Measurements from ENCODE around the gene PLCB1.
"Not testable (repeated sequence)": the region's sequence is repeated elsewhere in the genome, so short reads cannot be mapped to it uniquely, and the experiment has no call there.

The PLCB1 gene

DNA sequence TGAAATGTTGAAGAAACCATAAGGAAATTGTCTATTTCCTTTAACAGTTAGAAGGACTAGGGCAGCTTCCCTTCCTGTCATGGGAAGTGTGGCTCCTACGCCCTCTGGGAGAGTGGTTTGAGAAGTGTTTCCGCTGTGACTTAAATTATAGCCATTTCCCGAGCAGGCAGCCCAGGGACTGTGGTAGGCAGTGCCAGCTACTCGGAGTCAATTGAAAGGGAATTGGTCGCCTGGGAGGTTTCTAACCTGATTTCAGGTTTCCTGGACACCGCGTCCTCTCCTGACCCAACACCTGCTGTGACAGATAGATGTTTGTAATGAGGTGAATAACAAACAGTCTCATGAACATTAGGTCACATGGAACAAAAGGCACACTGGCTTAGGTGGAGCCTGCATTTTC is 680.8 kb downstream of the PLCB1 start:
- 67 to 73% methylated on average over 7 of the region's 7 CpGs for WGBS, 2 experiments
- Histone ChIP-seq H3K36me3 (ENCODE audit: control insufficient read depth, insufficient read depth, low read length) (no peaks in the 10 kb centered on the region), H3K4me3 (ENCODE audit: insufficient read depth, low read depth, low read length) (no peak overlapping the region), H3K9me3 (ENCODE audit: control insufficient read depth, low read length) (no peaks in the 10 kb centered on the region), H3K4me1 (ENCODE audit: control insufficient read depth, insufficient read depth, low read length) (no peaks in the 10 kb centered on the region), H3K27ac (ENCODE audit: insufficient read depth, low read depth, low read length, poor library complexity, severe bottlenecking) (no peak overlapping the region), H3K27me3 (ENCODE audit: control insufficient read depth, insufficient read depth, low read length, poor library complexity, severe bottlenecking) (no peaks in the 10 kb centered on the region)

DNA sequence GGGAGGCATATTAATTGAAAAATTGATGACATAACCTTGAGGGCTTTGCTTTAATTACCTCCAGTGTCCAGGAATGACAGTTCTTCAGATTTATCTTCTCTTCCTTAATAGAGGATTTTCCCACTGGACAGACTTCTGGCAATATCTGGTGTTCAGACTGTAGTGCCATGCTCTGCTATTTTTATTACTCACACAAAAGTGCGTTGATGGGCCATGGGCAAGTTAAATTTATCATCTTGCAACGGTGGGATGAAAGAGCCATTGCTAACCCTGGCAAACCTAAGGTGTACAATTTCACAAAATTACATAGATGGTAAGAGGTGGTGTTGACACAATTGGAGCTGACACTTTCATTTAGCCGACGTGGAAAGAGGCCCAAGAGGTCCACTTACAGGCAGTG is 683.1 kb downstream of the PLCB1 start:
- Histone ChIP-seq H3K4me1 (ENCODE audit: control insufficient read depth, insufficient read depth, low read length) (no peaks in the 10 kb centered on the region), H3K27ac (ENCODE audit: insufficient read depth, low read depth, low read length, poor library complexity, severe bottlenecking) (no peak overlapping the region), H3K36me3 (ENCODE audit: control insufficient read depth, insufficient read depth, low read length) (no peaks in the 10 kb centered on the region), H3K4me3 (ENCODE audit: insufficient read depth, low read depth, low read length) (no peak overlapping the region), H3K9me3 (ENCODE audit: control insufficient read depth, low read length) (no peaks in the 10 kb centered on the region), H3K27me3 (ENCODE audit: control insufficient read depth, insufficient read depth, low read length, poor library complexity, severe bottlenecking) (no peaks in the 10 kb centered on the region)
- WGBS, 2 experiments, result 92 to 97% methylated on average over 4 of the region's 4 CpGs

GRCh38 chr20:8829256-8829655 is 697.2 kb downstream of the PLCB1 start:
- H3K27me3 ChIP-seq (ENCODE audit: control insufficient read depth, insufficient read depth, low read length, poor library complexity, severe bottlenecking), result no peaks in the 10 kb centered on the region
- H3K27ac ChIP-seq (ENCODE audit: insufficient read depth, low read depth, low read length, poor library complexity, severe bottlenecking), result no peak overlapping the region
- H3K4me3 ChIP-seq (ENCODE audit: insufficient read depth, low read depth, low read length), result no peak overlapping the region
- H3K9me3 ChIP-seq (ENCODE audit: control insufficient read depth, low read length), result no peaks in the 10 kb centered on the region
- 86% methylated on average over 5 of the region's 5 CpGs for WGBS, 2 experiments
- H3K36me3 ChIP-seq (ENCODE audit: control insufficient read depth, insufficient read depth, low read length), result no peaks in the 10 kb centered on the region
- no peaks in the 10 kb centered on the region for H3K4me1 ChIP-seq (ENCODE audit: control insufficient read depth, insufficient read depth, low read length)

DNA sequence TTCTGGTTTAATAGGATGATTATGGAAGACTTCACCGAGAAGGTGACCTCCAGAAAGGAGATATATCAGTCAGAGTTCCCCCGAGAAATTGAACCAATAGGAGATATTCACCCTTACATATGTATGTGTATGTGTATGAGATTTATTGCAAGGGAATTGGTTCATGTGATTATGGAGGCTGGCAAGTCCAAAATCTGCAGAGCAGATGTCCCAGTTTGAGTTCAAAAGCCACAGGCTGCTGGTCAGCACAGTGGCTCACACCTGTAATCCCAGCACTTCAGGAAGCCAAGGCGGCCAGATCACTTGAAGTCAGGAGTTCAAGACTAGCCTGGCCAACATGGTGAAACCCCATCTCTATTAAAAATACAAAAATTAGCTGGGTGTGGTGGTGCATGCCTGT is 702.2 kb downstream of the PLCB1 start:
- H3K4me1 ChIP-seq (ENCODE audit: control insufficient read depth, insufficient read depth, low read length); H3K9me3 ChIP-seq (ENCODE audit: control insufficient read depth, low read length); H3K27me3 ChIP-seq (ENCODE audit: control insufficient read depth, insufficient read depth, low read length, poor library complexity, severe bottlenecking); H3K36me3 ChIP-seq (ENCODE audit: control insufficient read depth, insufficient read depth, low read length); H3K4me3 ChIP-seq (ENCODE audit: insufficient read depth, low read depth, low read length); H3K27ac ChIP-seq (ENCODE audit: insufficient read depth, low read depth, low read length, poor library complexity, severe bottlenecking): not testable (repeated sequence)
- WGBS, 2 experiments, result 93 to 94% methylated on average over 3 of the region's 3 CpGs

DNA sequence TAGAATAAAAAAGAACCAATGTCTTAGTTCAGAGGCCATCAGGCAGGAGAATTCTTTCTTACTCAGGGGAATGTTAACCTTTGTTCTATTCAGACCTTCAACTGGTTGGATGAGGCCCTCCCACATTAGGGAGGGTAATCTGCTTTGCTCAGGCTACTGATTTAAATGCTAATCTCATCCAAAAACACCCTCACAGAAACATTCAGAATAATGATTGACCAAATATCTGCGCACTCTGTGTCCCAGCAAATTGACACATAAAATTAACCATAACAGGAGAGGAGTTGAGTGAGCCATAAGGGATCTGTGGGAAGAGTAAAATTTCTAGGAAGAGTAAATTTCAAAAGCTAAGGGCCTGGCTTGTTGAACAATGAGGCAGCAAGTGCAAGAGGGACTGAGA is 702.8 kb downstream of the PLCB1 start:
- 20 to 57% methylated on average over 1 of the region's 1 CpG for WGBS, 2 experiments
- Histone ChIP-seq H3K9me3 (ENCODE audit: control insufficient read depth, low read length) (no peaks in the 10 kb centered on the region), H3K4me3 (ENCODE audit: insufficient read depth, low read depth, low read length) (no peak overlapping the region), H3K36me3 (ENCODE audit: control insufficient read depth, insufficient read depth, low read length) (no peaks in the 10 kb centered on the region), H3K27ac (ENCODE audit: insufficient read depth, low read depth, low read length, poor library complexity, severe bottlenecking) (no peak overlapping the region), H3K27me3 (ENCODE audit: control insufficient read depth, insufficient read depth, low read length, poor library complexity, severe bottlenecking) (no peaks in the 10 kb centered on the region), H3K4me1 (ENCODE audit: control insufficient read depth, insufficient read depth, low read length) (no peaks in the 10 kb centered on the region)

- H3K4me1 ChIP-seq (ENCODE audit: control insufficient read depth, insufficient read depth, low read length), result no peaks in the 10 kb centered on the region
- H3K27me3 ChIP-seq (ENCODE audit: control insufficient read depth, insufficient read depth, low read length, poor library complexity, severe bottlenecking), result no peaks in the 10 kb centered on the region
- no peak overlapping the region for H3K27ac ChIP-seq (ENCODE audit: insufficient read depth, low read depth, low read length, poor library complexity, severe bottlenecking)
Observed at GRCh38 chr20:8837396-8837795, 705.3 kb downstream of the PLCB1 start.

DNA sequence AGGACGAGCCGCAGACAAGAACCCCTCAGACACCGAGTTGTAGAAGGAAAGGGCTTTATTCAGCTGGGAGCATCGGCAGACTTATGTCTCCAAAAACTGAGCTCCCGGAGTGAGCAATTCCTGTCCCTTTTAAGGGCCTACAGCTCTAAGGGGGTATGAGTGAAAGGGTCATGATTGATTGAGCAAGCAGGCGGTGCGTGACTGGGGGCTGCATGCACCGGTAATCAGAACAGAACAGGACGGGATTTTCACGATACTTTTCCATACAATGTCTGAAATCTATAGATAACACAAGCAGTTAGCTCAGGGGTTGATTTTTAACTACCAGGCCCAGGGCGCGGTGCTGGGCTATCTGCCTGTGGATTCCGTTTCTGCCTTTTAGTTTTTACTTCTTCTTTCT is 710.5 kb downstream of the PLCB1 start:
- peaks cover 4% of the 10 kb centered on the region for H3K9me3 ChIP-seq (ENCODE audit: control insufficient read depth, low read length)
- no peak overlapping the region for H3K27ac ChIP-seq (ENCODE audit: insufficient read depth, low read depth, low read length, poor library complexity, severe bottlenecking)
- no peak overlapping the region for H3K4me3 ChIP-seq (ENCODE audit: insufficient read depth, low read depth, low read length)
- H3K36me3 ChIP-seq (ENCODE audit: control insufficient read depth, insufficient read depth, low read length), result no peaks in the 10 kb centered on the region
- no peaks in the 10 kb centered on the region for H3K27me3 ChIP-seq (ENCODE audit: control insufficient read depth, insufficient read depth, low read length, poor library complexity, severe bottlenecking)
- WGBS, 2 experiments, result 92 to 94% methylated on average over 13 of the region's 13 CpGs
- H3K4me1 ChIP-seq (ENCODE audit: control insufficient read depth, insufficient read depth, low read length), result no peaks in the 10 kb centered on the region

More at GRCh38 chr20:8837396-8837795, 705.3 kb downstream of the PLCB1 start:
- Histone ChIP-seq H3K9me3 (ENCODE audit: control insufficient read depth, low read length) (no peaks in the 10 kb centered on the region), H3K36me3 (ENCODE audit: control insufficient read depth, insufficient read depth, low read length) (no peaks in the 10 kb centered on the region), H3K4me3 (ENCODE audit: insufficient read depth, low read depth, low read length) (no peak overlapping the region)

DNA sequence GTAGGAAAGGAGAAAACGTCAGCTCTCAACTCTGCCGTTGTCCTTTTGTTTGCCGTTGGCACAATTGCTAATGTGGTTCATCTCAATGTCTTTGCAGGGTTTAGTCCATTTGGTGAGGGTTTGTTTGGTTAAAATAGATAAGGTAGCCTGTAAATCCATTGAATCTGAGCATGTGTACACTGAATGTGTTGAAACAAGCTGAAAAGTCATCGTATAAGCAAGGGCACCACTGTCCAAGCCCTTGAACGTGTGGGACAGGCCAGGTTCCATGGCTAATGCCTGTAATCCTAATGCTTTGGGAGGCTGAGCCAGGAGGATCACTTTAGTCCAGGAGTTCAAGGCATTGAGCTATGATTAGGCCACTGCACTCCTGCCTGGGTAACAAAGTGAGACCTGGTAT is 712.1 kb downstream of the PLCB1 start:
- Histone ChIP-seq H3K9me3 (ENCODE audit: control insufficient read depth, low read length) (peaks cover 4% of the 10 kb centered on the region), H3K4me1 (ENCODE audit: control insufficient read depth, insufficient read depth, low read length) (no peaks in the 10 kb centered on the region), H3K4me3 (ENCODE audit: insufficient read depth, low read depth, low read length) (no peak overlapping the region), H3K27ac (ENCODE audit: insufficient read depth, low read depth, low read length, poor library complexity, severe bottlenecking) (no peak overlapping the region), H3K36me3 (ENCODE audit: control insufficient read depth, insufficient read depth, low read length) (no peaks in the 10 kb centered on the region), H3K27me3 (ENCODE audit: control insufficient read depth, insufficient read depth, low read length, poor library complexity, severe bottlenecking) (no peaks in the 10 kb centered on the region)
- WGBS, 2 experiments, result 95 to 96% methylated on average over 5 of the region's 5 CpGs

DNA sequence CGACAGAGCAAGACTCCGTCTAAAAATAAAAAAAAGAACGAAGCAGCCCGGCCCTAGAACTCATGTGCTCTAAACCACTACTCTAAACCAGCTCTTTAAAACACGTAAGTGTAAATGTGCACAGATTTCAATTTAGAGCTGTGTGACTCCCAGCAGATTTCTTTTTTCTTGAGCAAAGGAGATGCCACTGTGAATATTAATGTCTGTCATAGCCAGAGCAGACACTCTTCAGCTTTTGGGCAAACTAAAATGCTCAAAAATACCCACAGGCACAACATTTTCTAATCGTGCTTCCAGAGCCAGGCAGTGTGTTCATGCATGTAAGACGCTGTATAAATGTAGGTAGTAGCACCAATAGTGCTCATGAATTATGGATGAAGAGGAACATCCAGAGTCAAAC is 717.9 kb downstream of the PLCB1 start:
- WGBS, 2 experiments, result 96 to 97% methylated on average over 7 of the region's 7 CpGs
- Histone ChIP-seq H3K27me3 (ENCODE audit: control insufficient read depth, insufficient read depth, low read length, poor library complexity, severe bottlenecking) (no peaks in the 10 kb centered on the region), H3K36me3 (ENCODE audit: control insufficient read depth, insufficient read depth, low read length) (no peaks in the 10 kb centered on the region), H3K9me3 (ENCODE audit: control insufficient read depth, low read length) (no peaks in the 10 kb centered on the region), H3K4me3 (ENCODE audit: insufficient read depth, low read depth, low read length) (no peak overlapping the region), H3K27ac (ENCODE audit: insufficient read depth, low read depth, low read length, poor library complexity, severe bottlenecking) (no peak overlapping the region), H3K4me1 (ENCODE audit: control insufficient read depth, insufficient read depth, low read length) (peaks cover 13% of the 10 kb centered on the region)

DNA sequence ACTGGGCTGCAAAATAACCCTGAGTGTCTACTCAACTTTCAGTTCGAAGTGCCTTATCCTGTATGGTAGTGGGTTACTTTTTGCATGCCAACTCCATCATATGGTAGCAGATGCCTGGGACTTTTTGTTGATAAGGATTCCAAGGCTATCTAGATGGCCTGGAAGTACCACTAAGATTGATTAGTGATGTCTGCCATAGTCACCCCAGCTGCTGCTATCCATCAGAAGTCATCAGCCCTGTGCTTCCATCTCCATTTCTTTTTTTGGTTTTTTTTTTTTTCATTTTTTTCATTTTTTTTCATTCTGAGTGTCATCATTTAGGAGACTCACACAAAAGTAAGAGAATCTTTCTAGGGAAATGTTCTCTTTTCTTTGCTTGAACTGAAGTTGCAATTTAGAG is 719.4 kb downstream of the PLCB1 start:
- no peaks in the 10 kb centered on the region for H3K36me3 ChIP-seq (ENCODE audit: control insufficient read depth, insufficient read depth, low read length)
- no peak overlapping the region for H3K4me3 ChIP-seq (ENCODE audit: insufficient read depth, low read depth, low read length)
- no peaks in the 10 kb centered on the region for H3K9me3 ChIP-seq (ENCODE audit: control insufficient read depth, low read length)
- H3K27me3 ChIP-seq (ENCODE audit: control insufficient read depth, insufficient read depth, low read length, poor library complexity, severe bottlenecking), result no peaks in the 10 kb centered on the region
- H3K4me1 ChIP-seq (ENCODE audit: control insufficient read depth, insufficient read depth, low read length), result peaks cover 13% of the 10 kb centered on the region
- WGBS, 2 experiments, result 93 to 100% methylated on average over 1 of the region's 1 CpG
- H3K27ac ChIP-seq (ENCODE audit: insufficient read depth, low read depth, low read length, poor library complexity, severe bottlenecking), result no peak overlapping the region

DNA sequence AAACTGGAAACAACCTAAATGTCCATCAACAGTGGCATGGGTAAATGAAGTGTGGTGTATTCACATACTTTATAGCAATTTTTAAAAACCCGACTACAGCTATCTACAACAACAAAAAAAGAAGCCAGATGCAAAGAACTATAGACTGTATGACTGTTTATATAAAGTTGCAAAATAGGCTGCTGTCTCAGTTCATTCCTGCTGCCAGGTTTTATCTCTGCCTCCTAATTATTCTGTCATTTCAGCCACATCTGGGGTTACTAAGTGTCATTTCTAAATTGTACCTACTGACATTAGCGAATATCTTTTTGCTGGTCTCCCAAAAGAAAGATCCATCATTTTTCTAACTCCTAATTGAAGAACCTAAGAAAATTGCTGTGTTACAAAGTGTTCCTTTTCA is 719.9 kb downstream of the PLCB1 start:
- not testable (repeated sequence) for H3K9me3 ChIP-seq (ENCODE audit: control insufficient read depth, low read length); H3K27ac ChIP-seq (ENCODE audit: insufficient read depth, low read depth, low read length, poor library complexity, severe bottlenecking); H3K4me3 ChIP-seq (ENCODE audit: insufficient read depth, low read depth, low read length); H3K36me3 ChIP-seq (ENCODE audit: control insufficient read depth, insufficient read depth, low read length); H3K27me3 ChIP-seq (ENCODE audit: control insufficient read depth, insufficient read depth, low read length, poor library complexity, severe bottlenecking)
- peaks cover 13% of the 10 kb centered on the region for H3K4me1 ChIP-seq (ENCODE audit: control insufficient read depth, insufficient read depth, low read length)
- WGBS, 2 experiments, result 95 to 100% methylated on average over 1 of the region's 2 CpGs
